ENCODE measurements around the gene TSR1.
A peak's percentile ranks its signal among the peaks of the same experiment; 100 is the strongest.

TSR1 gene

DNA sequence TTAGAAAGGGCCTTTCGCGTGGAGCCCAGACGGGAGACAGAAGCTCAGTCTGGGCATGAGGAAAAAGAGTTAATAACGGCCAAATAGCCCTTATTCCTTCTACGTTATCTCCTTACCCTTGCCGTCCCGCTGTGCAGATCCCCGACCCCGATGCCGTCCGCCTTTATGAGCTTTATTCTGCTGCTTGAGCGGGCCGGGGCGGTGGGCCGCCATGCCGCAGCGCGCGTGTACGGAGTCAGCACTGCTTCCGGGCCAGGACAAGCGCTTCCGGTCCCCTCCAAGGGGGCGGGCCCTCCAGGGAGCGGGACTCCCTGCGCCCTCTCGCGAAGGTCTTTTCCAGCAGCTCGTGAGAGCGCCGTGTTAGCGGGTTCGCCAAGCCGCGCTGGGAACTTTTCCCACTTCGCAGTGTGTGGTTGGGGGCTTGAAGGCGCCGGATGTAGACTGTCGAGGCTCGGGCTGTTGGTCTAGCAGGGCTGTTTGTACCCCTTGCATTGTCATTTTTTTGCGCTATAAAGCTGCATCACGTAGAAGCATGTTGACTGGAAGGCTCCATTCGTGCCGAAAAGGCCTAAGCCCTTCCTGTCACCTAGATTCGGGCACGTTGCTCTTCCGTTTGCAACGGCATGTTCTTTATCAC, at the start of gene TSR1:
TSS of gene TSR1 (minus strand) at position 243 of the 637 bp plus-strand sequence. CDS start at position 213, 30 bp downstream.
- intact Hi-C loops (cut with DNase I) = no loop called here

GRCh38 chr17:2385240-2386210, 49.3 kb upstream of the TSR1 start:
- intact Hi-C loops (cut with DNase I) = loop anchor here (2.0 kb wide), 1 partner anchor 29 kb away; no protein-coding TSS in a partner anchor
- DNase-seq = no peak

More for the DNA sequence above, at the start of gene TSR1:
- peak; percentile 82 to 98 (median 95) for DNase-seq

DNA sequence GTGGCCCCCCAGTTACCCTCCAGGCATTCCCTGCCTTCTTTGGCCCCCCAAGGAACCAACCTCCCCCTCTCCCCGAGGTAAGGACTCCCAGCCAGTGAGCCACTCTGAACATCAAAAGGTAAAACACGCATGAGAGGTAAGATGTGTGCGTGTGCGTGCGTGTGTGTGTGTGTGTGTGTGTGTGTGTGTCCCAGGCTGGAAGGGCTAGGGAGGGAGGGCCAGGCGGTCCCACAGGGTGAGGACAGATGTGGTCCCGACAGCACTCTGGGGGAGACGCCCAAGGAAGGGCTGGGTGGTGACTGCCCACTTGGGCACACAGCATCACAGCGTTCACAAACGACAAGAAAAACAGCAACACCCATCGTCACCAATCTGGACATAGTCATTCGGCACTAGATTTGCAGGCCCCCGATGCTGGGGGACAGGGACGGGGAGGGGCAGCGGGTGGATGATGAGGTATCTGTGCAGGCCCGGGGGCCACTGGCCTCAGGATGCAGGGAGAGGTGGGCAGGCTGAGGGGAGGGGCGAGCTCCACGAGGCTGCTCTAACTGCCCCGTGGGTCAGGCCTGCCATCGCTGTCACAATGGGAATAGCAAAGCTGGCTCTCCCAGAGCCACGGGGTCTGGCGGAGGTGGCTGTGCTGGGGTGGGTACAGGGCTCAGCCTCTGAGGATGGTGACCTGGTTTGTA, 48.3 kb upstream of the TSR1 start:
- intact Hi-C loops (cut with DNase I) = loop anchor here (2.0 kb wide), 1 partner anchor 30 kb away; no protein-coding TSS in a partner anchor
- DNase-seq = no peak

DNA sequence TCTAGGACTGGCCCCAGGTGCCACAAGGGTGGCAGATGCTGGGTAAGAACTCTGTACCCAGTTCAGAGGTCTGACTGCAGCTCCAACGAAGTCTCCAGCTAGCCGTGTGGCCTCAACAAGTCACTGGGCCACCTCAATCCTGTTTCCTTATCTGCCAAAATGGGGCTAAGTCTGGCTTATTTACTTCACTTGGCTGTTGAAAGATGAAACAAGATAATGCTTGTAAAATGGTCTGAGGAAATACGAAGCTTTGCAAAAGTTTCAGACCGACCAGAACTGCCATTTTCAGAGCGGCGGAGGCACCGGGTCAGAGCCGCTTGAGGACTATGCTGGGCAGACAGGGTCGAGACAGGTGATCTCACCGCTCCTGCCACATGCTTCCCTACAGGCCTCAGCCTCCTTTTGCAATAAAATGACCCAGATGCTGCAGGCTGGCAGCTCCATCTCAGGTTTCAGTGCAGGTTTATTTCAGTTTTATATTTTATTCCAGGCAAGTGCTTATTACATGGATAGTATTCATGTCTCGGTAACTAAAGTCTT, 47.4 kb upstream of the TSR1 start:
- no peak for DNase-seq
- intact Hi-C loops (cut with DNase I) = loop anchor here (2.0 kb wide), 1 partner anchor 31 kb away; no protein-coding TSS in a partner anchor

GRCh38 chr17:2380950-2381649, 44.8 kb upstream of the TSR1 start:
- no peak for DNase-seq
- intact Hi-C loops (cut with DNase I) = no loop called here

- DNase-seq = no peak
- intact Hi-C loops (cut with DNase I) = no loop called here
Observed at GRCh38 chr17:2380226-2380922, 44.1 kb upstream of the TSR1 start.

DNA sequence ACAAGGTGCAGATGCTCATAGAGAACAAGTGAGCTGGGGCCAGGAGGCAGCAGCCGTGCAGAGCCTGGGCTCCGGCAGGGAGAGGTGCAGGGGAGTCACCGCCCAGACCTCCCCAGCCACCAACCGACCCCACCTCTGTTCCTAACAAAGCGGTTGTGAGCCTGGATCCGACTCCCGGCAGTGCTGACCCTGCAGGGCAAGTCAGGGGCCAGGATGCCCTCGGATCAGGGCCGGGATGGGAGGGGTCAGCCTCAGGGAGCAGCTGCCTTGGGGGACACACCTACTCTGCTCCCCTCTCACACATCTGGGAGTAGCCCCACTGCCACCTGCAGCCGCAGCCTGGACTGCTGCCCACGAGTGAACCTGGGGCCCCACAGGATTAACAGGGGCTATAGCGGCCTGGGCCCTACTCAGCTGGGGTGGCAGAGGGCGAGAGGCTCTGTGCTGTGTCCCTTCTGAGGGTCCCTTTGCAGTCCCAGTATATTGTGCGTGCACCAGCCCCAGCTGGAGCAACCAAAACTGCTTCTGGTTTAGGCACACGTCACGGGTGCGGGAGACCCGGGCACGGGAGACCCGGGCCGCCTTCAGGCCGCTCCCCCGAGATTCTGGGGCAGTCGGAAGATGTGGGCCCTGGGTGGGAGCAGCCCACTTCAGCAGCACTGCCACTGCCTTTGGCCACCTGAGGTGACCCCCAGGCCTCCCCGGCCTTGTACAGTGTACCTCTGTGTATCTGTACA, 43.4 kb upstream of the TSR1 start:
- DNase-seq = no peak
- intact Hi-C loops (cut with DNase I) = no loop called here

DNA sequence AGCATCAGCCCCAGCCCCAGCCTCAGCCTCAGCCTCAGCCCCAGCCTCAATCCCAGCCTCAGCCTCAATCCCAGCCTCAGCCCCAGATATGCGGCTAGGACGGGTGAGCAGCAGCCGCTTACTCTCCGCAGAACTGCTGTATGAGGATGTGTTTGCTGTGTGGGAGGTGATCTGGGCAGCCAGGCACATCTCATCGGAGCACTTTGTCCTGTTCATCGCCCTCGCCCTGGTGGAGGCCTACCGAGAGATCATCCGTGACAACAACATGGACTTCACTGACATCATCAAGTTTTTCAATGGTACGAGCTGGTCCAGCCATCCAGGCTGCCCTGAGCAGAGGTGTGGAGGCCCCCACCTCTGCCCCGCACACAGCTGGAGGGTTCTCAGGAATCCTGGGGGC, 42.6 kb upstream of the TSR1 start:
- intact Hi-C loops (cut with DNase I) = no loop called here
- no peak for DNase-seq

DNA sequence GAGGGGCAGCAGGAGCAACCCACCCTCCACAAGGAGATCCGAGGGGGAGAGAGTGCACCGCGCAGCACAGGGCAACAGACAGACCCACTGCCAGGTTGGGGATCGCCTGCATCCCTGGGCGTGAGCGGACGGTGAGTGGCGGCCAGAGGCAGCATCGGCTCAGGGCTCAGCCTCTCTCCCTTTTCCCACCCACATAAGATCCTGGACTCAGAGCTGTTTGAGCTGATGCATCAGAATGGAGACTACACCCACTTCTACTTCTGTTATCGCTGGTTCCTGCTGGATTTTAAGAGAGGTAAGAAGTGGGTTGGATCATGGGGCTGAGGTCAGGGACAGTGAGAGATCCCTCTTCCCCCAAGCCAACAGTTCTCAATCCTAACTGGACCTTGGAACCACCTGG, 41.4 kb upstream of the TSR1 start:
- peak in 2 of 42 donors; percentile 37 to 52 for DNase-seq
- intact Hi-C loops (cut with DNase I) = no loop called here

GRCh38 chr17:2376107-2376506, 39.9 kb upstream of the TSR1 start:
- intact Hi-C loops (cut with DNase I) = no loop called here
- DNase-seq = no peak

GRCh38 chr17:2375406-2375805, 39.1 kb upstream of the TSR1 start:
- no peak for DNase-seq
- intact Hi-C loops (cut with DNase I) = no loop called here

GRCh38 chr17:2374549-2375285, 38.5 kb upstream of the TSR1 start:
- intact Hi-C loops (cut with DNase I) = no loop called here
- DNase-seq = no peak

- intact Hi-C loops (cut with DNase I) = no loop called here
- no peak for DNase-seq
Observed at GRCh38 chr17:2373179-2373578, 36.9 kb upstream of the TSR1 start.

GRCh38 chr17:2372681-2373080, 36.4 kb upstream of the TSR1 start:
- no peak for DNase-seq
- intact Hi-C loops (cut with DNase I) = no loop called here

DNA sequence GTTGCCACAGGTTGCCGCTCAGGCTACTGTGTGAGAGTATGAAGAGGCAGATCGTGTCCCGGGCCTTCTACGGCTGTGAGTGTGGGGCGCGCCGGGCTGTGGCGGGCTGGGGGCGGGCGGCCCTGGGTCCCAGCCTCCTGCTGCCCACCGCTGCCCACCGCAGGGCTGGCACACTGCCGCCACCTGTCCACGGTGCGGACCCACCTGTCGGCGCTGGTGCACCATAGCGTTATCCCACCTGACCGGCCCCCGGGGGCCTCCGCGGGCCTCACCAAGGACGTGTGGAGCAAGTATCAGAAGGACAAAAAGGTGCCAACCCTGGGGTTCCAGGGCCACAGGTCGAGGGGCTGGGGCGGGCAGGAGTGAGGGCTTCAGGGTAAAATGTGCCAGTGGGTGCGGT, 35.9 kb upstream of the TSR1 start:
- DNase-seq = no peak
- intact Hi-C loops (cut with DNase I) = no loop called here

DNA sequence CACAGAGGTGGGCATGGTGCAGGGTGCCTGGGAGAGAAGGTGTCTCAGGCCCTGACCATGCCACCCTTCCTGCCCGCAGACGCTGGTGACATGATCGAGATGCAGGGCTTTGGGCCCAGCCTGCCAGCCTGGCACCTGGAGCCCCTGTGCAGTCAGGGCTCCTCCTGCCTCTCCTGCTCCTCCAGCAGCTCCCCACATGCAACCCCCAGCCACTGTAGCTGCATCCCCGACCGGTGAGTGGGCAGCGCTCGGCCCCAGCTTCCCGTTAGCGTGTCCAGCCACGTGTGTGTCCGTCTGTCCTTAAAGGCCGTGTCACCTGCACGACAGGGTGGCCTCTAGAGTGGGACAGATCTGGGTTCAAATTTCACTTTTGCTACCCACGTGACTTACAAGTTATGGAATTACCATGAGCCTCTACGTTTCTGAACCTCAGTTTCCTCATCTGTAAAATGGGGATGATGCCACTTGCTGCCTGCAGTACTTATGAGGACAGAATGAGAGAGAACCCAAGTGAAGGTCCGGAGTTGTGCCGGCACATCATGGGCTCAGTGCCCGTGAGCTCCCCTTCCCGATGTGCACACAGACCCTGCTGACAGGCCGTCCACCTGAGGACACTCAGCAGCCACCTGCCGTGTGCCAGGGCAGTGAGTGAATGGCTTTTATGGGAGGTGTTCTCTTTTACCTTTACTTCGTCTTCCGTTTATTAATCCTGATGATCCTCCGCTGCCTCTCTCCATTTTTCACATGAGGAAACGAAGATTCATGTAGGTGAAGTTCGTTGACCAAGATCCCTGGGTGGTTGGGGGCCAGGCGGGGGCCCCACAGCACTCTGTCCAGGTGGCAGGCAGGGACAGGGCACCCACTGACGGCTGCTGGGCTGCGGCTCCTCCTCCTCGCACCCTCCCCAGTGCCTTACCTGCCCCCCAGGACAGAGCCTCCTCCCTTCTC, 35.2 kb upstream of the TSR1 start:
- no peak for DNase-seq
- intact Hi-C loops (cut with DNase I) = no loop called here

Measured in head of caudate nucleus (tissue), 42 donors.